Astrocyte (in vitro differentiated cells and primary cell): Measurements from ENCODE around the gene CHD5.

Experiments
- EZH2 ChIP-seq: IDR thresholded peaks from 2 replicates; pipeline ENCODE4 v1.6.1; 2012; ENCODE audit warnings: mild to moderate bottlenecking, low read length, inconsistent platforms; ENCODE audit not compliant: insufficient read depth
- TF ChIP-seq, protein P1 (sequence below): IDR thresholded peaks from 2 replicates; pipeline ENCODE4 v1.5.1; 2011; ENCODE audit warnings: low read depth, mild to moderate bottlenecking, inconsistent platforms, low read length, moderate library complexity; ENCODE audit not compliant: insufficient read depth

DNA sequence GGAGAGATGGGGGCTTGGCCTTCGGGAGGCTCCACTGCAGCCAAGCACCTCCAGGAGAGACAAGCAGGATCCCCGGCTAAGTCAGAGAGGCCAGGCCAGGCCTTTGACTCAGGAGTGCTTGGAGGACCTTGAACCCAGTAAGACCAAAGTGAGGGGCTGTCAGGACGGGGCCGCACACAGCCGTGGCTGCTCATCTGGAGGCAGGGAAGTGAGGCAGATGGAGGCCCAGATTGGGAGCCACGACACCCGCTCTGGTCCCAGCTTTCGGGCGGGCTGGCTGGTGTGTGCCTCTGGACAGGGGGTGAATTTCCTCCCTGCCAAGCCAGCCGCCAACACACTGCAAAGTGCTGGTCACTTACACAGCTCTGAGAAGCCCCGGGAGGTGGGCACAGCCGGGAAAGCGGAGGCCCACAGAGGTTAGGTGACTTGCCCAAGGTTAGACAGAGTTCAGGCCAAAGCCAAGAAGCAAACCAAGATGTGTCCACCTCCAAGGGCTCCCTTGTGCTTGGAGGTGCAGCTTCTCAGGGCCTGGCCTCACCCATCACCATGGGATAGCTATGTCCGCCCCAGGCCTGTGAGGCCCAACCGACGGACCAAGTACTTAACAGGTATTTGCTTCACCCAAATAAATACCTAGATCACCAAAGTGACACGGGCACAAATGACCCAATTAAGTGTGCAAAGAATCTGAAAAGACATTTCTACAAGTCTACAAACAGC, 58.3 kb downstream of the CHD5 start:
- TF ChIP-seq, protein P1, sequence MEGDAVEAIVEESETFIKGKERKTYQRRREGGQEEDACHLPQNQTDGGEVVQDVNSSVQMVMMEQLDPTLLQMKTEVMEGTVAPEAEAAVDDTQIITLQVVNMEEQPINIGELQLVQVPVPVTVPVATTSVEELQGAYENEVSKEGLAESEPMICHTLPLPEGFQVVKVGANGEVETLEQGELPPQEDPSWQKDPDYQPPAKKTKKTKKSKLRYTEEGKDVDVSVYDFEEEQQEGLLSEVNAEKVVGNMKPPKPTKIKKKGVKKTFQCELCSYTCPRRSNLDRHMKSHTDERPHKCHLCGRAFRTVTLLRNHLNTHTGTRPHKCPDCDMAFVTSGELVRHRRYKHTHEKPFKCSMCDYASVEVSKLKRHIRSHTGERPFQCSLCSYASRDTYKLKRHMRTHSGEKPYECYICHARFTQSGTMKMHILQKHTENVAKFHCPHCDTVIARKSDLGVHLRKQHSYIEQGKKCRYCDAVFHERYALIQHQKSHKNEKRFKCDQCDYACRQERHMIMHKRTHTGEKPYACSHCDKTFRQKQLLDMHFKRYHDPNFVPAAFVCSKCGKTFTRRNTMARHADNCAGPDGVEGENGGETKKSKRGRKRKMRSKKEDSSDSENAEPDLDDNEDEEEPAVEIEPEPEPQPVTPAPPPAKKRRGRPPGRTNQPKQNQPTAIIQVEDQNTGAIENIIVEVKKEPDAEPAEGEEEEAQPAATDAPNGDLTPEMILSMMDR, result no peak
- no peak for TF ChIP-seq EZH2
